ENCODE data around the gene FRMD4A. TPM values are rescaled to one million over a fixed set of nuclear protein-coding genes. Genes with fewer than 3 reads are reported as not detected.

FRMD4A gene
- total RNA-seq, 1 experiment from 2014 or later: 19.6 TPM

GRCh38 chr10:14004536-14004935 is 326.2 kb downstream of the FRMD4A start:
- no peaks in the 10 kb centered on the region; a peak in 1 of 5 replicates for H3K9me3 Mint-ChIP-seq
- no CpG with 5 or more reads among the region's 4 CpGs for WGBS (ENCODE audit: extremely low coverage, insufficient read length, low lambda C conversion rate)
- H3K4me1 Mint-ChIP-seq: peaks cover 27 to 35% of the 10 kb centered on the region in 2 experiments
- Histone ChIP-seq H2BK120ac (ENCODE audit: low read depth, low read length, poor library complexity, severe bottlenecking) (no peak overlapping the region), H4K20me1 (ENCODE audit: control insufficient read depth, insufficient read depth, insufficient read length) (no peaks in the 10 kb centered on the region), H2BK5ac (ENCODE audit: insufficient read length, low read length) (no peak overlapping the region), H2AFZ (ENCODE audit: low read length) (no peak overlapping the region), H3K56ac (ENCODE audit: insufficient read length, low read depth, low read length) (no peak overlapping the region), H3T11ph (ENCODE audit: low read length) (no peak overlapping the region), H2BK15ac (ENCODE audit: low read depth, low read length) (no peak overlapping the region), H3K4ac (ENCODE audit: low read depth, low read length) (no peak overlapping the region), H3K23me2 (ENCODE audit: insufficient read length, low read depth, low read length, poor library complexity, severe bottlenecking) (no peaks in the 10 kb centered on the region), H3K23ac (ENCODE audit: insufficient read length, low read depth, low read length) (no peak overlapping the region), H4K91ac (ENCODE audit: insufficient read length, low read depth, low read length) (no peak overlapping the region), H2BK12ac (ENCODE audit: insufficient read length, low read depth, low read length) (no peak overlapping the region), H2BK20ac (ENCODE audit: low read depth, low read length, poor library complexity, severe bottlenecking) (no peak overlapping the region), H3K79me1 (ENCODE audit: insufficient read depth, low read depth, low read length, poor library complexity, severe bottlenecking) (no peaks in the 10 kb centered on the region), H3K14ac (ENCODE audit: insufficient read depth, low read length) (no peak overlapping the region), H3K9me3 (ENCODE audit: control insufficient read depth, low read depth, low read length) (no peaks in the 10 kb centered on the region), H4K5ac (ENCODE audit: insufficient read length, low read depth, low read length) (no peak overlapping the region), H4K8ac (replicated peaks; ENCODE audit: insufficient read length, low read depth, low read length) (no peak overlapping the region), H3K27ac (ENCODE audit: insufficient read length, low read depth, low read length) (no peak overlapping the region), H3K4me1 (ENCODE audit: insufficient read depth, low read length) (peaks cover 5% of the 10 kb centered on the region; the same call in 1 of the 2 replicates), H3K27me3 (ENCODE audit: insufficient read depth, low read length) (no peaks in the 10 kb centered on the region), H2AK5ac (ENCODE audit: insufficient read length, low read length) (no peak overlapping the region), H3K4me2 (ENCODE audit: insufficient read depth, insufficient read length, low read length) (no peak overlapping the region), H3K79me2 (ENCODE audit: insufficient read depth, low read length) (no peaks in the 10 kb centered on the region), H3K9ac (ENCODE audit: extremely low read depth, insufficient read length, low read length) (no peak overlapping the region), H3K18ac (ENCODE audit: insufficient read length, low read depth, low read length) (no peak overlapping the region)
- no peaks in the 10 kb centered on the region; the same call in 1 of the 2 replicates for H3K27me3 Mint-ChIP-seq (ENCODE audit: low read depth)
- peak overlapping the region in 1 of 3 experiments; percentile 72; a peak in 1 of 7 replicates for H3K27ac Mint-ChIP-seq
- no peak overlapping the region for H3K4me3 Mint-ChIP-seq
- no peaks in the 10 kb centered on the region for H3K36me3 Mint-ChIP-seq (ENCODE audit: insufficient read depth in 1 of 3, low read depth in 3 of 3)
- TF ChIP-seq CTCF (conservative IDR thresholded peaks at IDR 0.05): no peak
- no peak for DNase-seq

Data from H9 (cell line).